Measurements from ENCODE around the gene SYVN1. TPM values are rescaled to one million over a fixed set of nuclear protein-coding genes. Genes with fewer than 3 reads are reported as not detected.
"Not testable (repeated sequence)": the region's sequence is repeated elsewhere in the genome, so short reads cannot be mapped to it uniquely, and the experiment has no call there.

SYVN1 gene
- total RNA-seq, 1 experiment from 2014 or later = 68.5 TPM

GRCh38 chr11:65181569-65182257 lies 47.4 kb upstream of the SYVN1 start, which contains the start of gene CAPN1:
CAPN1 (plus strand) TSS chr11:65181928; CDS start chr11:65182702, 774 bp downstream.
- peaks cover 19% of the 10 kb centered on the region for H3K4me1 Mint-ChIP-seq (ENCODE audit: low read depth, unreplicated experiment)
- TF ChIP-seq, protein P1, sequence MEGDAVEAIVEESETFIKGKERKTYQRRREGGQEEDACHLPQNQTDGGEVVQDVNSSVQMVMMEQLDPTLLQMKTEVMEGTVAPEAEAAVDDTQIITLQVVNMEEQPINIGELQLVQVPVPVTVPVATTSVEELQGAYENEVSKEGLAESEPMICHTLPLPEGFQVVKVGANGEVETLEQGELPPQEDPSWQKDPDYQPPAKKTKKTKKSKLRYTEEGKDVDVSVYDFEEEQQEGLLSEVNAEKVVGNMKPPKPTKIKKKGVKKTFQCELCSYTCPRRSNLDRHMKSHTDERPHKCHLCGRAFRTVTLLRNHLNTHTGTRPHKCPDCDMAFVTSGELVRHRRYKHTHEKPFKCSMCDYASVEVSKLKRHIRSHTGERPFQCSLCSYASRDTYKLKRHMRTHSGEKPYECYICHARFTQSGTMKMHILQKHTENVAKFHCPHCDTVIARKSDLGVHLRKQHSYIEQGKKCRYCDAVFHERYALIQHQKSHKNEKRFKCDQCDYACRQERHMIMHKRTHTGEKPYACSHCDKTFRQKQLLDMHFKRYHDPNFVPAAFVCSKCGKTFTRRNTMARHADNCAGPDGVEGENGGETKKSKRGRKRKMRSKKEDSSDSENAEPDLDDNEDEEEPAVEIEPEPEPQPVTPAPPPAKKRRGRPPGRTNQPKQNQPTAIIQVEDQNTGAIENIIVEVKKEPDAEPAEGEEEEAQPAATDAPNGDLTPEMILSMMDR (IDR thresholded peaks at IDR 0.05; ENCODE audit: unreplicated experiment) = no peak
- intact Hi-C loops (cut with micrococcal nuclease; ENCODE audit: unreplicated experiment) = loop anchor here (2.0 to 5.0 kb wide), 3 partner anchors 31 to 69 kb away; partner anchors contain the start of gene TM7SF2
- peaks cover 56% of the 10 kb centered on the region for H3K36me3 Mint-ChIP-seq (ENCODE audit: insufficient read depth, unreplicated experiment)
- no peaks in the 10 kb centered on the region for H3K27me3 Mint-ChIP-seq (ENCODE audit: unreplicated experiment)
- peak within 1 kb of the TSS; percentile 89 for H3K4me3 Mint-ChIP-seq (ENCODE audit: low read depth, unreplicated experiment)
- BruUV-seq (replicated peaks) = no TSS peak
- DNase-seq = peak; percentile 91
- CTCF ChIA-PET = interaction anchor here (0.7 to 3.6 kb wide), 8 partner anchors 11 to 133 kb away, joined by 3 to 27 read pairs (median 7); partner anchors contain the start of genes CDC42EP2, FAU, MRPL49 and SPDYC
- no peaks in the 10 kb centered on the region for H3K9me3 Mint-ChIP-seq (ENCODE audit: low read depth, unreplicated experiment)
- H3K27ac Mint-ChIP-seq (ENCODE audit: unreplicated experiment) = peak within 1 kb of the TSS; percentile 52

GRCh38 chr11:65180877-65181568 lies 46.7 kb upstream of the SYVN1 start:
- no TSS peak for BruUV-seq (replicated peaks)
- H3K36me3 Mint-ChIP-seq (ENCODE audit: insufficient read depth, unreplicated experiment) = peaks cover 49% of the 10 kb centered on the region
- H3K4me3 Mint-ChIP-seq (ENCODE audit: low read depth, unreplicated experiment) = peak overlapping the region; percentile 89
- TF ChIP-seq, protein P1 (IDR thresholded peaks at IDR 0.05; ENCODE audit: unreplicated experiment) = peak; percentile 71
- peak; percentile 87 for DNase-seq
- CTCF ChIA-PET = interaction anchor here (0.8 to 3.6 kb wide), 7 partner anchors 47 to 134 kb away, joined by 4 to 27 read pairs (median 8); partner anchors contain the start of genes CDC42EP2, FAU, MRPL49 and SYVN1
- H3K4me1 Mint-ChIP-seq (ENCODE audit: low read depth, unreplicated experiment) = peaks cover 19% of the 10 kb centered on the region
- intact Hi-C loops (cut with micrococcal nuclease; ENCODE audit: unreplicated experiment) = loop anchor here (2.0 to 5.0 kb wide), 3 partner anchors 30 to 69 kb away; partner anchors contain the start of gene TM7SF2
- H3K9me3 Mint-ChIP-seq (ENCODE audit: low read depth, unreplicated experiment) = no peaks in the 10 kb centered on the region
- H3K27me3 Mint-ChIP-seq (ENCODE audit: unreplicated experiment) = no peaks in the 10 kb centered on the region
- H3K27ac Mint-ChIP-seq (ENCODE audit: unreplicated experiment) = peak overlapping the region; percentile 52

DNA sequence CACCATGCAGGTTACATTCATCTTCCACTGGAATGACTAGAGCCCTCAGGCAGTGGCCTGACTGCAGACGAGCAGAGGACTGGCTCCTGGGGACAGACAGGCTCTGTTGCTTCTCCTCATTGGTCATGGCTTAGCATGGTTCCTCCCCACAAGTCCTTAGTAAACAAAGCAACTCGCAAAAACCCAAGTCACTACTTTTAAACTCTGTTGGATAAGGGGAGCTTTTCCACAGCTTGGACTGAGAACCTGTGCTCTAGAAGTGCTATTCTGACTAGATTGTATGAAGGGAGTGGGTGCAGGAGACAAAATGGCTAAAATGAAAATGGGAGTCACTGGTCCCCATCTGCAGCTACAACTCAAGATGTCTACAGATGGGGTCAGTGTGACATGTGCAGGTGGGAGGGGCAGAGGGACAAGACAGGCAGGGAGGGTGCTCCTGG lies 40.3 kb upstream of the SYVN1 start:
- H3K4me1 Mint-ChIP-seq (ENCODE audit: low read depth, unreplicated experiment); H3K36me3 Mint-ChIP-seq (ENCODE audit: insufficient read depth, unreplicated experiment); BruUV-seq (replicated peaks); H3K9me3 Mint-ChIP-seq (ENCODE audit: low read depth, unreplicated experiment); intact Hi-C loops (cut with micrococcal nuclease; ENCODE audit: unreplicated experiment); CTCF ChIA-PET; H3K4me3 Mint-ChIP-seq (ENCODE audit: low read depth, unreplicated experiment); H3K27ac Mint-ChIP-seq (ENCODE audit: unreplicated experiment); H3K27me3 Mint-ChIP-seq (ENCODE audit: unreplicated experiment); DNase-seq: not testable (repeated sequence)

- no peak overlapping the region for H3K4me3 Mint-ChIP-seq (ENCODE audit: low read depth, unreplicated experiment)
These were observed 38.3 kb upstream of the SYVN1 start for GRCh38 chr11:65172600-65172999.

More at GRCh38 chr11:65172600-65172999, 38.3 kb upstream of the SYVN1 start:
- CTCF ChIA-PET = no interaction called here
- no peaks in the 10 kb centered on the region for H3K27me3 Mint-ChIP-seq (ENCODE audit: unreplicated experiment)
- H3K4me1 Mint-ChIP-seq (ENCODE audit: low read depth, unreplicated experiment) = peaks cover 8% of the 10 kb centered on the region
- no TSS peak for BruUV-seq (replicated peaks)
- H3K36me3 Mint-ChIP-seq (ENCODE audit: insufficient read depth, unreplicated experiment) = peaks cover 5% of the 10 kb centered on the region
- no peak overlapping the region for H3K27ac Mint-ChIP-seq (ENCODE audit: unreplicated experiment)
- intact Hi-C loops (cut with micrococcal nuclease; ENCODE audit: unreplicated experiment) = no loop called here
- DNase-seq = no peak
- TF ChIP-seq, protein P1 (IDR thresholded peaks at IDR 0.05; ENCODE audit: unreplicated experiment) = no peak
- H3K9me3 Mint-ChIP-seq (ENCODE audit: low read depth, unreplicated experiment) = no peaks in the 10 kb centered on the region

Measured in Calu3 (cell line).